Coronary artery (tissue), 2 donors: Measurements from ENCODE around the gene MRPL9.

Experiments
- DNase-seq: peaks from one replicate; pipeline ENCODE4 v3.0.0-alpha.2; 2017; ENCODE audit warnings: low spot score
- H3K27ac ChIP-seq, 2 donors: fragments of 200-600 bp; sonication (generic); one replicate each; pipeline ENCODE4 v1.5.1; 2016 to 2019
- H3K4me3 ChIP-seq: fragments of 200-600 bp; sonication (generic); 2 replicates; pipeline ENCODE4 v1.5.1; 2016; ENCODE audit warnings: mild to moderate bottlenecking, moderate library complexity
- CTCF ChIP-seq: fragments of 200-600 bp; sonication (generic); IDR thresholded peaks from one replicate; pipeline ENCODE4 v1.5.1; 2019; ENCODE audit warnings: antibody characterized with exemption

The MRPL9 gene

GRCh38 chr1:151729966-151730291, 33.4 kb downstream of the MRPL9 start:
- H3K27ac ChIP-seq = no peak overlapping the region
- no peak overlapping the region for H3K4me3 ChIP-seq
- TF ChIP-seq CTCF = no peak
- no peak for DNase-seq

- no peak for DNase-seq
- H3K4me3 ChIP-seq = no peak overlapping the region
- no peak for TF ChIP-seq CTCF
- H3K27ac ChIP-seq = no peak overlapping the region
These were observed 33.9 kb downstream of the MRPL9 start for GRCh38 chr1:151729157-151729965.

- DNase-seq = no peak
- H3K27ac ChIP-seq = peak overlapping the region; percentile 40 to 74
- TF ChIP-seq CTCF = no peak
- H3K4me3 ChIP-seq = peak overlapping the region; percentile 63
These were observed 34.9 kb downstream of the MRPL9 start for GRCh38 chr1:151728151-151729054.

- Histone ChIP-seq H3K4me3 (no peak overlapping the region), H3K27ac (no peak overlapping the region)
- TF ChIP-seq CTCF = no peak
- no peak for DNase-seq
These were observed 39.4 kb downstream of the MRPL9 start for GRCh38 chr1:151723726-151724370.

GRCh38 chr1:151721788-151722510, 41.3 kb downstream of the MRPL9 start:
- no peak for DNase-seq
- peak overlapping the region in 1 of 2 donors; percentile 81 for H3K27ac ChIP-seq
- no peak for TF ChIP-seq CTCF
- H3K4me3 ChIP-seq = peak overlapping the region; percentile 72

- TF ChIP-seq CTCF = no peak
- peak within 1 kb of the TSS; percentile 72 for H3K4me3 ChIP-seq
- DNase-seq = no peak
- H3K27ac ChIP-seq = peak within 1 kb of the TSS; percentile 58 to 81
These were observed 42.1 kb downstream of the MRPL9 start, which contains the start of gene RIIAD1 for GRCh38 chr1:151720974-151721787. RIIAD1 (plus strand) TSS chr1:151721522; CDS start chr1:151721537, 15 bp downstream.
